HCT116 (cell line): Measurements from ENCODE around the gene DCAF8L2. TPM values are rescaled to one million over a fixed set of nuclear protein-coding genes. Genes with fewer than 3 reads are reported as not detected.
"Not testable (repeated sequence)": the region's sequence is repeated elsewhere in the genome, so short reads cannot be mapped to it uniquely, and the experiment has no call there.

Source experiments
- ATAC-seq: fragments of 200-7000 bp; cut with Tn5 transposase; 2 replicates; pipeline ENCODE4 v1.9.1; 2020; ENCODE audit warnings: mild to moderate bottlenecking, moderate library complexity
- BruUV-seq: library from RNA; stranded (reverse); fragments of 400-500 nt; replicated peaks from 2 replicates; lab custom pipeline; 2021; lab: Mats Ljungman, UMichigan
- CTCF ChIA-PET: fragments of 300-600 bp; sonication (Branson Sonifier 250); formaldehyde crosslinking; loops from one replicate; lab custom pipeline; 2021; ENCODE audit warnings: antibody characterized with exemption; lab: Charles Lee
- POLR2A ChIA-PET: fragments of 300-600, 350-600 bp; sonication (Branson Sonifier 250); formaldehyde crosslinking; loops from one replicate; lab custom pipeline; 2021; ENCODE audit warnings: antibody characterized with exemption; lab: Charles Lee
- RAD21 ChIA-PET, 2 experiments: fragments of 300-600 bp; sonication (Branson Sonifier 250); formaldehyde crosslinking; loops; one replicate each; lab custom pipeline; 2023; ENCODE audit warnings: low total read pairs in 2 of 2; ENCODE audit not compliant: uncharacterized antibody in 2 of 2, unreplicated experiment in 2 of 2, low non-redundant PET in 1 of 2; lab: Charles Lee
- DNase-seq: peaks from one replicate; pipeline ENCODE4 v3.0.0-alpha.2; 2010; ENCODE audit warnings: low read depth, low spot score
- H2AFZ ChIP-seq: fragments of 200-600 bp; shearing (Covaris generic), sonication (generic); 2 replicates; pipeline ENCODE4 v1.6.1; 2017; ENCODE audit warnings: low read depth, mixed run types, mixed read lengths, antibody characterized with exemption, low read length; ENCODE audit not compliant: poor library complexity, severe bottlenecking
- H3K27ac ChIP-seq: 2 replicates; pipeline ENCODE4 v1.5.1; 2012; ENCODE audit warnings: low read depth, low read length
- H3K27me3 ChIP-seq: fragments of 200-600 bp; sonication (generic); 2 replicates; pipeline ENCODE4 v1.6.1; 2016; ENCODE audit warnings: mixed run types, low read length, mixed read lengths; ENCODE audit not compliant: insufficient read depth
- H3K36me3 ChIP-seq, 2 experiments: fragments of 200-500 bp in 1 of 2; fragments of 200-600 bp in 1 of 2; sonication (Bioruptor generic) in 1 of 2; sonication (generic) in 1 of 2; 2 replicates each; pipeline versions ENCODE4 v1.5.1 to v1.6.1; 2014 to 2016; ENCODE audit warnings: low read length in 2 of 2, inconsistent platforms in 1 of 2, mixed read lengths in 1 of 2, mixed run types in 1 of 2; ENCODE audit not compliant: insufficient read depth in 2 of 2, control insufficient read depth in 1 of 2
- H3K4me1 ChIP-seq, 2 experiments: fragments of 200-600 bp in 1 of 2; sonication (generic) in 1 of 2; 2 replicates each; pipeline versions ENCODE4 v1.5.1 to v1.6.1; 2012 to 2017; ENCODE audit warnings: low read length in 2 of 2, inconsistent platforms in 1 of 2, mild to moderate bottlenecking in 1 of 2, mixed read lengths in 1 of 2, mixed run types in 1 of 2, moderate library complexity in 1 of 2; ENCODE audit not compliant: insufficient read depth in 2 of 2, control insufficient read depth in 1 of 2
- H3K4me2 ChIP-seq: fragments of 200-600 bp; sonication (generic); 2 replicates; pipeline ENCODE4 v1.6.1; 2017; ENCODE audit warnings: mixed run types, low read length, mixed read lengths
- H3K4me3 ChIP-seq, 2 experiments: fragments of 200-600 bp in 1 of 2; sonication (generic) in 1 of 2; replicated peaks in 1 of 2; 2 replicates each; pipeline ENCODE4 v1.5.1; 2011 to 2016; ENCODE audit warnings: low read length in 2 of 2, control low read depth in 1 of 2, low read depth in 1 of 2, mild to moderate bottlenecking in 1 of 2, mixed read lengths in 1 of 2, mixed run types in 1 of 2
- H3K79me2 ChIP-seq: fragments of 200-600 bp; sonication (generic); 2 replicates; pipeline ENCODE4 v1.6.1; 2017; ENCODE audit warnings: mild to moderate bottlenecking, mixed run types, low read length, moderate library complexity, mixed read lengths; ENCODE audit not compliant: insufficient read depth
- H3K9ac ChIP-seq: fragments of 200-600 bp; sonication (generic); 2 replicates; pipeline ENCODE4 v1.6.1; 2016; ENCODE audit warnings: low read length, mixed read lengths
- H3K9me2 ChIP-seq: fragments of 200-600 bp; sonication (generic), shearing (Covaris generic); 2 replicates; pipeline ENCODE4 v1.6.1; 2017; ENCODE audit warnings: mixed run types, mild to moderate bottlenecking, moderate library complexity; ENCODE audit not compliant: insufficient read depth
- H3K9me3 ChIP-seq, 2 experiments: fragments of 200-500 bp in 1 of 2; fragments of 200-600 bp in 1 of 2; sonication (Bioruptor generic) in 1 of 2; sonication (generic) in 1 of 2; 2 replicates each; pipeline ENCODE4 v1.6.1; 2014 to 2017; ENCODE audit warnings: low read length in 2 of 2, mixed read lengths in 2 of 2, inconsistent platforms in 1 of 2, low read depth in 1 of 2, mild to moderate bottlenecking in 1 of 2, mixed run types in 1 of 2, moderate library complexity in 1 of 2; ENCODE audit not compliant: control insufficient read depth in 1 of 2, insufficient read depth in 1 of 2
- H4K20me1 ChIP-seq: fragments of 200-600 bp; sonication (generic), shearing (Covaris generic); 2 replicates; pipeline ENCODE4 v1.6.1; 2017; ENCODE audit warnings: mixed run types, mild to moderate bottlenecking, moderate library complexity; ENCODE audit not compliant: insufficient read depth
- CEBPB ChIP-seq: IDR thresholded peaks from 2 replicates; pipeline ENCODE4 v1.6.1; 2012; ENCODE audit warnings: low read depth
- EGR1 ChIP-seq: IDR thresholded peaks from 2 replicates; pipeline ENCODE4 v1.6.1; 2012; ENCODE audit warnings: low read depth
- ELF1 ChIP-seq: IDR thresholded peaks from 2 replicates; pipeline ENCODE4 v1.6.1; 2012; ENCODE audit warnings: low read depth, borderline replicate concordance
- EZH2phosphoT487 ChIP-seq: fragments of 200-600 bp; IDR thresholded peaks from 2 replicates; pipeline ENCODE4 v1.6.1; 2018; ENCODE audit warnings: antibody characterized with exemption, borderline replicate concordance
- POLR2A ChIP-seq: IDR thresholded peaks from 2 replicates; pipeline ENCODE4 v1.7.0; 2011; ENCODE audit warnings: borderline replicate concordance; ENCODE audit not compliant: insufficient read depth, insufficient read length; ENCODE audit errors: extremely low read depth
- POLR2AphosphoS5 ChIP-seq: IDR thresholded peaks from 2 replicates; pipeline ENCODE4 v1.6.1; 2011; ENCODE audit warnings: mild to moderate bottlenecking, low read depth, low read length, moderate library complexity
- SIN3A ChIP-seq: IDR thresholded peaks from 2 replicates; pipeline ENCODE4 v1.6.1; 2012; ENCODE audit warnings: low read depth
- SP1 ChIP-seq: IDR thresholded peaks from 2 replicates; pipeline ENCODE4 v1.6.1; 2012; ENCODE audit warnings: low read depth
- SRF ChIP-seq: IDR thresholded peaks from 2 replicates; pipeline ENCODE4 v1.6.1; 2012; ENCODE audit warnings: low read depth
- ZNF274 ChIP-seq: fragments of 200-500 bp; sonication (Bioruptor generic); IDR thresholded peaks from 2 replicates; pipeline ENCODE4 v1.6.1; 2014; ENCODE audit warnings: mild to moderate bottlenecking, low read depth, low read length, inconsistent platforms
- intact Hi-C: fragments of 100-400 bp; cut with micrococcal nuclease; formaldehyde crosslinking; loops from 2 replicates; pipeline ENCODE4 v1.10.0; 2022
- total RNA-seq: library from RNA; stranded (reverse); gene quantifications from one replicate; pipeline ENCODE4 v1.2.1, GENCODE V29; 2021; ENCODE audit not compliant: unreplicated experiment
- TF ChIP-seq, protein P1 (sequence below): IDR thresholded peaks from 2 replicates; pipeline ENCODE4 v1.6.1; 2012

The DCAF8L2 gene
- total RNA-seq, 1 experiment from 2014 or later = not detected

DNA sequence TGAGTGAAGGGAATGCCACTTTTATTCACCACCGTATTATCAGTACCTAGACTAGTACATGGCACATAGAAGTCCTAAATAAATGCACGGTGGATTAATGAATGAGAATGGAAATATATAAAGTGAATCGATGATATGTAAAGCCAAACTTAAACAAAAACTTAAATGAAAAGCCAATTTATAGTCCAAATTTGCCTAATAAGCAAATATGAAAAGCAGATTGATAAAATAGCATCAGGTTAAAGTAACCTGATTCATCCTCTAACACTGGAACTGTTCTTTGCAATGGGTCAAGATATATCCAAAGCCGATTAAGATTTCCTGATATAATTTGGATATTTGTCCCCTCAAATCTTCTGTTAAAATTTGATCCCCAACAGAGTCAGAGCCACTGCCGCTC, 150.8 kb downstream of the DCAF8L2 start:
- ChIA-PET RAD21 (no interaction called here), CTCF (no interaction called here), POLR2A (no interaction called here)
- no peak for TF ChIP-seq POLR2AphosphoS5
- TF ChIP-seq EZH2phosphoT487 = no peak
- TF ChIP-seq POLR2A = no peak
- no peak for TF ChIP-seq SIN3A
- TF ChIP-seq EGR1 = no peak
- no peak for TF ChIP-seq SP1
- TF ChIP-seq ELF1 = no peak
- no peak for TF ChIP-seq SRF
- no peak for TF ChIP-seq ZNF274
- TF ChIP-seq, protein P1, sequence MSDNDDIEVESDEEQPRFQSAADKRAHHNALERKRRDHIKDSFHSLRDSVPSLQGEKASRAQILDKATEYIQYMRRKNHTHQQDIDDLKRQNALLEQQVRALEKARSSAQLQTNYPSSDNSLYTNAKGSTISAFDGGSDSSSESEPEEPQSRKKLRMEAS = no peak
- TF ChIP-seq CEBPB = no peak
- Histone ChIP-seq H3K79me2 (no peaks in the 10 kb centered on the region), H3K4me3 (no peak overlapping the region), H3K4me1 (no peaks in the 10 kb centered on the region), H4K20me1 (no peaks in the 10 kb centered on the region), H3K9me2 (no peaks in the 10 kb centered on the region), H2AFZ (no peak overlapping the region), H3K9me3 (no peaks in the 10 kb centered on the region), H3K36me3 (no peaks in the 10 kb centered on the region), H3K4me2 (no peak overlapping the region), H3K27ac (no peak overlapping the region), H3K27me3 (no peaks in the 10 kb centered on the region), H3K9ac (no peak overlapping the region)
- DNase-seq = no peak
- no TSS peak for BruUV-seq
- intact Hi-C loops = no loop called here
- ATAC-seq = no peak

DNA sequence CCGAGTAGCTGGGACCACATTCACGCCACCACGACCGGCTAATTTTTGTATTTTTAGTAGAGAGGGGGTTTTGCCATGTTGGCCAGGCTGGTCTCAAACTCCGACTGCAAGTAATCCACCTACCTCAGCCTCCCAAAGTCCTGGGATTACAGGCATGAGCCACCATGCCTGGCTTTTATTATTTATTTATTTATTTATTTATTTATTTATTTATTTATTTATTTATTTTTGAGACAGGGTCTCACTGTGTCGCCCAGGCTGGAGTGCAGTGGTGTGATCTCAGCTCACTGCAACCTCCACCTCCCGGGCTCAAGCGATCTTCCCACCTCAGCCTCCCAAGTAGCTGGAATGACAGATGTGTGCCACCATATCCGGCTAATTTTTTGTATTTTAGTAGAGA, 153.4 kb downstream of the DCAF8L2 start:
- H3K36me3 ChIP-seq, BruUV-seq, POLR2A ChIA-PET: not testable (repeated sequence)

More for the DNA sequence above, 153.4 kb downstream of the DCAF8L2 start:
- H3K4me1 ChIP-seq, H4K20me1 ChIP-seq, H3K79me2 ChIP-seq, H3K9ac ChIP-seq, H3K4me2 ChIP-seq, H3K9me2 ChIP-seq, CTCF ChIA-PET, H3K4me3 ChIP-seq, H3K27ac ChIP-seq, intact Hi-C loops, H2AFZ ChIP-seq, ATAC-seq, H3K27me3 ChIP-seq, RAD21 ChIA-PET, DNase-seq, H3K9me3 ChIP-seq: not testable (repeated sequence)
